ENCODE data around the gene KIAA0232. TPM values are rescaled to one million over a fixed set of nuclear protein-coding genes. Genes with fewer than 3 reads are reported as not detected.

Gene KIAA0232
- total and polyA plus RNA-seq, 11 donors, result 20.0 to 78.4 (median 67.7) TPM

- intact Hi-C loops (cut with DNase I), result loop anchor here in 2 of 10 donors (5.0 kb wide), 1 partner anchor 41 kb away; no protein-coding TSS in a partner anchor
- Histone ChIP-seq H3K4me3 (no peak overlapping the region), H3K36me3 (no peaks in the 10 kb centered on the region), H3K27me3 (no peaks in the 10 kb centered on the region), H3K9me3 (no peaks in the 10 kb centered on the region), H3K4me1 (peaks cover 0 to 53% (median 28%) of the 10 kb centered on the region in 12 donors), H3K27ac (peak overlapping the region in 4 of 12 donors; percentile 12 to 69 (median 42))
- TF ChIP-seq CTCF (IDR thresholded peaks at IDR 0.05), result no peak
- no peak for TF ChIP-seq POLR2A (IDR thresholded peaks at IDR 0.05)
- WGBS, 4 donors, result 33 to 45% (median 38%) methylated on average over 3 to 4 of the region's 4 CpGs
- DNase-seq (peak in 1 of 5 donors; percentile 67), ATAC-seq (peak in 2 of 4 donors; percentile 40 to 54)
Observed at GRCh38 chr4:6768539-6768905, 14.0 kb upstream of the KIAA0232 start.

GRCh38 chr4:6769233-6769988 lies 13.1 kb upstream of the KIAA0232 start:
- H3K27ac ChIP-seq, result peak overlapping the region in 1 of 12 donors; percentile 69
- 73 to 79% (median 75%) methylated on average over 10 to 11 of the region's 11 CpGs for WGBS, 4 donors

GRCh38 chr4:6769989-6770420 lies 12.5 kb upstream of the KIAA0232 start:
- no peak for ATAC-seq
- no peaks in the 10 kb centered on the region for H3K36me3 ChIP-seq
- DNase-seq, result no peak
- H3K27ac ChIP-seq, result peak overlapping the region in 4 of 12 donors; percentile 77 to 89 (median 86)
- peaks cover 0 to 54% (median 31%) of the 10 kb centered on the region in 12 donors for H3K4me1 ChIP-seq
- TF ChIP-seq CTCF (IDR thresholded peaks at IDR 0.05) (no peak), POLR2A (IDR thresholded peaks at IDR 0.05) (no peak)
- WGBS, 4 donors, result 76 to 89% (median 81%) methylated on average over 7 of the region's 7 CpGs
- H3K4me3 ChIP-seq, result no peak overlapping the region
- H3K9me3 ChIP-seq, result no peaks in the 10 kb centered on the region
- intact Hi-C loops (cut with DNase I), result loop anchor here in 5 of 10 donors (5.0 to 10.0 kb wide), 3 partner anchors 43 to 48 kb away; no protein-coding TSS in a partner anchor
- no peaks in the 10 kb centered on the region for H3K27me3 ChIP-seq

More at GRCh38 chr4:6769233-6769988, 13.1 kb upstream of the KIAA0232 start:
- no peaks in the 10 kb centered on the region for H3K27me3 ChIP-seq
- no peaks in the 10 kb centered on the region for H3K36me3 ChIP-seq
- peaks cover 0 to 54% (median 31%) of the 10 kb centered on the region in 12 donors for H3K4me1 ChIP-seq
- no peaks in the 10 kb centered on the region for H3K9me3 ChIP-seq
- TF ChIP-seq CTCF (IDR thresholded peaks at IDR 0.05), result no peak
- TF ChIP-seq POLR2A (IDR thresholded peaks at IDR 0.05), result no peak
- no peak overlapping the region for H3K4me3 ChIP-seq
- ATAC-seq (no peak), DNase-seq (no peak)
- intact Hi-C loops (cut with DNase I), result loop anchor here in 2 of 10 donors (5.0 kb wide), 1 partner anchor 42 kb away; no protein-coding TSS in a partner anchor

DNA sequence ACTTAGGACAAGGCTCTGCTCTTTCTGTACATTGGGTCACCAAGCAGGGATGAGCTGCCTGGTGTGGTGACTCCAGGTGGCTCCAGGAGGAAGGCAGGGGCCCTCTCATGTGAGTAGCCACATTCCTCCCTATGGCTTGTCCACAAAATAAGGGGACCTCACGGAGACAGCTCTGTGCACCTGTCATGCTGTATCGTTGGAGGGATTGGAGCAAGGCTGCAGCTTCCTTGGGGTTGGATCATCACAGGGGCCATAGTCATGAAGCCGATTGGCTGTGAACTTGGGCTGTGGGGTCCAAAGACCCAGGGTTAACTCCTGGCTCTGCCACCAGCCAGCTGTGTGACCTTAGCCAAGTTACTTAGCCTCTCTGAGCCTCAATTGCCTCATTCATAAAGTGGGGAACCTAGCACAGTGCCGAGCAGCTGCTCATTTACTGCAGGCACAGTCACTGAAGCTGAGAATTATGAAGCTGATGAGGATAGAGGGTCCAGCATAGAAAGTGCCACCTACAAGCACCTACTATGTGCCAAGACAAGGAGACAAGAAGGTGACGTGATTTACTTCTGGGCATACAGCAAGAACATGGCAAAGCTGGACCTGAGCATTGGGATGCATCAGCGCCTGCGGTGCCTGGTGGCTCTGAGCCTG lies 11.8 kb upstream of the KIAA0232 start:
- H3K27me3 ChIP-seq, result no peaks in the 10 kb centered on the region
- no peaks in the 10 kb centered on the region for H3K36me3 ChIP-seq
- DNase-seq (no peak), ATAC-seq (no peak)
- peak overlapping the region; percentile 61 to 94 (median 82) for H3K27ac ChIP-seq
- no peak for TF ChIP-seq CTCF (IDR thresholded peaks at IDR 0.05)
- no peak for TF ChIP-seq POLR2A (IDR thresholded peaks at IDR 0.05)
- H3K9me3 ChIP-seq, result no peaks in the 10 kb centered on the region
- peaks cover 0 to 54% (median 31%) of the 10 kb centered on the region in 12 donors for H3K4me1 ChIP-seq
- WGBS, 4 donors, result 64 to 81% (median 80%) methylated on average over 6 to 7 of the region's 7 CpGs
- intact Hi-C loops (cut with DNase I), result loop anchor here in 3 of 10 donors (5.0 to 10.0 kb wide), 2 partner anchors 46 to 48 kb away; no protein-coding TSS in a partner anchor
- no peak overlapping the region for H3K4me3 ChIP-seq
